CD4-positive, alpha-beta T cell treated with Interleukin-21 for 1 hour (primary cell): ENCODE data around the gene MTG2.
"Not testable (repeated sequence)": the region's sequence is repeated elsewhere in the genome, so short reads cannot be mapped to it uniquely, and the experiment has no call there.

ENCODE experiments used
- DNase-seq: peaks from one replicate; pipeline ENCODE4 v3.0.0-alpha.2; 2020

MTG2 gene

DNA sequence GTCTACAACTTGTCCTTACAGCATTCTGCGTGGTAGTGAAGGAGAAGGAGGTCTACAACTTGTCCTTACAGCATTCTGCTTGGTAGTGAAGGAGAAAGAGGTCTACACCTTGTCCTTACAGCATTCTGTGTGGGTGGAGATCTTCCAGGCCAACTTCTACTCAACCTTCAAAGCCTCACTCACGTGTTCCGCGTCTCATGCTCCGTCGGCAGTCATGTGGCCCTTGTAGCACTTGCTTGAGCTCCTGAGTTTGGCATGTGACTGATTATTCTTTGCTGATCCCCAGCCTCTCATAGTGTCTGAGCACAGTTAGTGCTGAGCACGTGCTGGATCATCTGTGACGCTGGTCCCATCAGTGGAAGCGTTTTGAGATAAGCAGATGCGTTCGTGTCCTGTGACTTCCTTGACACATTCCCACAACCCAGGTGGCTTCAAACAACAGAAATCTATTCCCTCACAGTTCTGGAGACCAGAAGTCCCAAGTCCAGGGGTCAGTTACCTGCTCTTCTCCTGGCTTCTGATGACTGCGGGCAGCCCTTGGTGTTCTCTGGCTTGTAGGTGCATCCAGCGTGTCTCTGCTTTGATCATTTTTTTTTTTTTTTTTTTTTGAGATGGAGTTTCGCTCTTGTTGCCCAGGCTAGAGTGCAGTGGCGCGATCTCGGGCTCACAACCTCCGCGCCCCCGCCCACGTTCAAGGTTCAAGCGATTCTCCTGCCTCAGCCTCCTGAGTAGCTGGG lies 36.6 kb upstream of the MTG2 start:
- no peak for DNase-seq

DNA sequence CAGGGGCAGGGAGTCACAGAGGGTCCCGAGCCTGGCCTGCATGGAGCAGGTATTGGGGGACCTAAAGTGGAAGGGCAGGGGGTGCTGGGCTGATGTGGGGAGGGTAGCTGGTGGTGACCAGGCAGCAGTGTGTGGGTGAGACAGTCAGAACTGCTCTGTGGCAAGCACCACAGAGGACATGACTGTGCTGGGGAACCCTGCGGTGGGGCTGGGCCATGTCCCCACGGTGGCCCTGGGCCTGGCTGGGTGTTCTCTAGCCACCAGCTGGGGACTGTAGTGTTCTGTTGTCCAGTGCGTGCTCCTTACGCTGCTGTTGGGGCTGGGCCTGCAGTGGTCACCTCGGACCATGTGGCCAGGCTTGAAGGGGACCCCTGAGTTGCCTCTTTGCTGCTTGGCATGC lies 35.7 kb upstream of the MTG2 start:
- no peak for DNase-seq

DNA sequence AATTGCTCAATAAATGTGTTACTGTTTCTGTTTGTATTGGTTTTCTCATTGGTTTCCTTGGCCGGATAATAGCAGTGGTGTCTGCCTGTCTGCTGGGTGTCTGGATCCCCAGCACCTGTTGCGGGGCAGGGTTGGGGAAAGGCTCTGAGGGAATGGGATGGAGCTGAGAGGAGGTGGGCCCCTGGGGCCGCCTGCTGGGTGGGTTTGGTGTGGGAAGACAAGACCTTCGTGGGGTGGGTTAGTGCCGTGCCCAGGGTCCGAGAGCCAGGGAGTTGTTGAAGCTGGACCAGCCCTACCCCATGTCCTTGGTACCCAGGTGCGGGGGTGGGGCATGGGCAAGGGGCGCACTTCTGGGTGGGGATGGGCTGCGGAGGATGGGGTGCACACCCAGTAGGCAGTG lies 35.3 kb upstream of the MTG2 start:
- no peak for DNase-seq

DNA sequence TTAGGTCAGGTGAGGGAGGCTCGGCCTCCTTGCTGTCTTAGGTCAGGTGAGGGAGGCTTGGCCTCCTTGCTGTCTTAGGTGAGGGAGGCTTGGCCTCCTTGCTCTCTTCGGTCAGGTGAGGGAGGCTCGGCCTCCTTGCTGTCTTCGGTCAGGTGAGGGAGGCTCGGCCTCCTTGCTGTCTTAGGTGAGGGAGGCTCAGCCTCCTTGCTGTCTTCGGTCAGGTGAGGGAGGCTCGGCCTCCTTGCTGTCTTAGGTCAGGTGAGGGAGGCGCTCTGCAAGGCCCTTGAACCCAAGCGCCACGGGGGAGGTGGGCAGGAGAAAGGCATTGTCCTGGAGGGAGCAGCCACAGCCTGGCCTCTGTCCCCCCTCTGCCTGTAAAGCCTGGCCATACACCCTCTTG lies 34.4 kb upstream of the MTG2 start:
- not testable (repeated sequence) for DNase-seq

DNA sequence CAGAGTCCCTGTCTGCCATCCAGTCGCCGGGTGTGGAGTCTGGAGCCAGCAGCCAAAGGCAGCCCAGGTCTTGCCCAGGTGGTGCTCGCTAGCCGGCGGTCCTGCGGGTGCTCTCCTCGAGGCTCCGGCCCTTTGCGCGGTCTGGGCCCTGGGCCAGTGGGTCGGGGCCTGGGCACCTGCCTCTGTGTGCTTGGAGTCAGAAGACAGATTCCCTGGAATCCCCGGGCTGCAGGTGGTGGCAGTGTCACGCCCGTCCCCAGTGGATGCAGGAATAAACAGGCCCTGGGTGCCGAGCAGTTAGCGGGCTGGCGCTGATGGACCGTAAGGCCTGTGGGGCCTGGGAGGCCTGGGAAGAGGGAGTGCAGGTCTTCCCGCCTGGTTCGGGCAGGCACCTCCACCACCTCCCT lies 33.9 kb upstream of the MTG2 start:
- no peak for DNase-seq

DNA sequence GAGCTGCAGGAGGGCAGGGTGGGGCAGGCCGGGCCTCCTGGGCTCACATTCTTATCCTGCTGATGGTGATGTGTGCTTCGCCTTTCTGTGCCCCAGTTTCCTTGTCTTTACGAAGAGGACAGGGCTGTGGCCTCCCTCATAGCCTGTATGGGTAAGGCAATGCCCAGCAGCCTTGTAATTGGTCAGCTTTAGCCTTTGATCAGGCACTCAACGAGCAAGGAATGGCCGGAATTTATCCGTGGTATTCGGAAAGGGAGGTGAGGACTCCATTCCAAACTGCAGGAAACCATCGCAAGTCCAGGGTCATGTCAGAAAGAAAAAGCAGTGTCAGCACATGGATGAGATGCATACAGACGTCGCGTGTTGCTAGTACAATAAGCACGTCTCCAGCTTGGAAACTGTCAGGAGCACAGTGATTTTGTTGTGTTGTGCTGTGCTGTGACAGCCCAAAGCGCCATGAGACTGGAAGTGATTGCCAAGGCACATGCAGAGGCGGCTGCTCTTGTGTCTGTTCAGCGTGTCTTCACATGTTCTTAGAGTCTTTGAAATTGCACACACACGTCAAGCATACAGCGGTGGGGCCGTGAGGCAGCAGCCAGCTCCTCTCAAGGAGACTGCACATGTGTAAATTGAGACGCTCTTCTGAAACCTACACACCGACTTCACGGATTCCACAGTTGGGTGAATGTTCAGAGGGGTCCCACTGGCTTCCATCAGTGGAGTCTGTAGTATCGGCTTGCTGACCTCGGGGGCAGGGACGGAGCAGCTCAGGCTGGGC lies 33.1 kb upstream of the MTG2 start:
- no peak for DNase-seq

DNA sequence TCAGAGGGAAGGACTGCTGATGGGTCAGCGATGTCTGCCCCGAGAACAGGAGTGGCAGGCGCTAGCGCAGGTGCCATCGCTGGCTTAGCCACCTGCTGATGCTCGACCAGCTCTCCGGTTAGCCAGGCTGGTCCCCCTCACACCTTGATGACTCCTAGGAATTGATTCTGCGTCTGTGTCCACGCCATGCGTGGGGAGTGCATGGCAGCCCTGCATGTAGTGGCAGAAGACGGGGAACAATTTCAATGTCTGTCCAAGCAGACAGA lies 32.6 kb upstream of the MTG2 start:
- no peak for DNase-seq

DNA sequence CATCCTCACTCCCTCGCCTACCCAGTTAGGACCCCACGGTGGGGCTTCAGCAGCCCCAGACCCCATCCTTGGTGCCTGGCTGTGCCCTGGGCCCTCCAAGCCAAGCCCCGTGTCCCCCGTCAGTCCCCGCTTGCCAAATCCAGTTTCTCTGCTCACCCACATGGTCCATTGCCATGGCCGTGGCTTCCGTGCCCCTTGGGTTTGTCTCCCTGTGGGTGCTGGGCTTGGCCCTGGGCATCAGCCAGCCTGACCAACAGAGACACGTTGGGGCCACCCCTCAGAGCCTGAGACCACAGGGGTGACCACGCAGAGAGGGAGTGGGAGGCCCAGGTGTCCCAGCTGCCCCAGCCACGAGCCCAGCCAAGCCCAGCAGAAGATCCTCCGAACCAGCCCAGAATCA lies 31.6 kb upstream of the MTG2 start:
- DNase-seq, result no peak

DNA sequence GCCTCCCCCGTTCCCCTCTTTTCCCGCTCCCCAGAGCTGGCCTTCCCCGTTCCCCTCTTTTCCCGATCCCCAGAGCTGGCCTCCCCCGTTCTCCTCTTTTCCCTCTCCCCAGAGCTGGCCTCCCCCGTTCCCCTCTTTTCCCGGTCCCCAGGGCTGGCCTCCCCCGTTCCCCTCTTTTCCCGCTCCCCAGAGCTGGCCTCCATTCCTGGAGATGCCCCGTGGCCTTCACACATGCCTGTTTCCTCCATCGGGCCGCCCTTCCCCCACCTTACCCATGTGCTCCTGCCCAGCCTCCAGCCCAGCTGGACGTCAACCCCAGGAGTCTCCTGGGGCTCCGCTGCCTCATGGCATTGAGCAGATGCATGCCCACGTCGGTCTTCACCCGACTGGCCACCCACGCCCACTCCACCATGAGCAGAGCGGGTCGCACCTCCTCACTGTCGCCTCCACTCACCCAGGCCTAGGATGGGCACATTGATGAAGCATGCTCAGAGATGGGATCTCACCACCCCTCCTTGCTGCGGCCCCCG lies 30.9 kb upstream of the MTG2 start:
- DNase-seq, result no peak

DNA sequence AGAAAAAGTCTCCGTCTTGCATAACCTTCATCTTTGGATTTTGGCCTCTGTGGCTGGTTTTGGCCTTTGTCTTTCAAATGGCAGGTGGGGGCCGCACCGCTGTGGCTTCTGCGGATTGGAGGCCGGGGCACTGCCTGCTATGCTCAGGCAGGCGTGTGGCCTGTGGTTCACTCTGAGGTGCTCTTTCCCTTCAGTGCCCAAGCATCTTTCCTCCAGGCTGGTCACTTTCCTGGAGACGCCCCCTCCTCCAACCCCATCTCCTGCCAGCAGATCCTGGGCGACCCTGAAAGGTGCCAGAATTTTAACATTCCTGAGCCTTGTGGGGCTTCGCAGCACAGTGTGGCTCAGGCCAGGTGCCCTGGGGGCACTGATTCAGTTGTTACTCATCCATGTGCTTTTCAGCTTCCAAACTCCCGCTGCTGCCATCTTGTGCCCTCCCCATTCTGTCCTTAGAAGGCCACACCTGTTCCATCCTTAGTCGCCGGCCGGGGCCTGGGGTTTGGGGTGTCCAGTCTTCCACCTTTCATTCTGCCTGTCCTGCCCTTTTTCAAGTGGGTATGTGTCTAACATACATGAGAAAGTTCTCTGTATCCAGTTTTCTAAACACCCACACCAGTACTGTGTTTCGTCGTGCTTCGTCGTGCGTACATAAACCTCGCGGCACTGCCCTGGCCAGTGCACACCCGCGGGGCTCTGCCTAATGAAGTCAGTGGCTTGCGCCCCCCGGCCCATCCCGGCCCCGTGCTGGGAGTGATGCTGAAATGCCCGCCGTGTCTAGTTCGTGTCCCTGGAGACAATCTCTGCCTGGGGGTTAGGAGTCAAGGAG lies 27.2 kb upstream of the MTG2 start:
- DNase-seq, result no peak

DNA sequence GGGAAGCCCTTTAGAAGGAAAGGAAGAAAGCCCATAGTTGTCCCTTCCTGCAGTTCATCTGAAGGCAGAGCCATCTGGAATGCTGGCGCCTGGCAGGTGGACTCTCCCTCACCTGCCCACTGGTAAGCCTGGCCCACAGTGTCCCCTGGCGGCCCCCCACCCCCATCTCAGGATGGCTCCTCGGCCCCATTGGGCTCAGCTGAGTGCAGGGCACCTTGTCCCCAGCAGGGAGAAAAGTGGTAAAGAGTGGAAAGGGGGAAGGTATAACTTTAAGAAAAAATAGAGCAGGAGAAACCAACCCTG lies 26.6 kb upstream of the MTG2 start:
- no peak for DNase-seq

DNA sequence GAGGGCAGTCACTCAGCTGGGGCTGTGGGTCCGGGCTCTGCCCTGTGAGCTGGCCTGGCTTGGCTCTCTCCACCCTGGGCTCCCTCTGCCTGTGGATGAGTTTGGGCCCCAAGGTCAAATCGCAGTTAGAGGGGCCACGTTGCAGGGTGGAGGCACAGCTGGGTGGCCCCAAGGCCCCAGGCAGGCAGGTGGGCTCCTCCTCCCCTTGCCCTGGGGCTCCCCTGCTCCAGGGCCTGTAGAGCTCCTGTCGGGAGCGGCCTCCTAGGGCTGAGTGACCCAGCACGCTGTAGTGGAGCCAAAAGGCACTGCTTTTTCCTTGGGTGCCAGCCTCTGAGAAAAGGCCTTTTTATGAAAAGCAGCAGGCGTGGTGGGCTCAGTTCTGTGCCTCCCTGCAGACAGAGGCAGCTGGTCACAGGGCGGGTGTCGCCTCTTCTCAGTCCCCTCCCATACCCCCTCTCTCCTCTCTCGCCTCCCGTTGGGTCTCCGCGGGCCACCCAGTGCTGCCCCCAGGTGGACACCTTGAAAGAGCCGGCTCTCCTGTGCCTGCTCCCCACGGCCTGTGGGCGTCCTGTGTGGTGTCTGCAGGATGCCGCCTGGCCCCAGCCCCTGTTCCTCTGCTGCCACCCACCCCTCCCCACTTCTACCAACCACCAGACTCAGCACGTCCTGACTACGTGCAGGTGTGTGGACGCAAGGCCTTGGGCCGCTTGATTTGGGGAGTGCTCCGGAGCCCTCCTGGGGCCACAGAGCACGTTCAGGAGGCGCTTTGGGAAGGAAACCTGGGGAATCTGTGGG lies 26.0 kb upstream of the MTG2 start:
- peak; percentile 78 for DNase-seq

DNA sequence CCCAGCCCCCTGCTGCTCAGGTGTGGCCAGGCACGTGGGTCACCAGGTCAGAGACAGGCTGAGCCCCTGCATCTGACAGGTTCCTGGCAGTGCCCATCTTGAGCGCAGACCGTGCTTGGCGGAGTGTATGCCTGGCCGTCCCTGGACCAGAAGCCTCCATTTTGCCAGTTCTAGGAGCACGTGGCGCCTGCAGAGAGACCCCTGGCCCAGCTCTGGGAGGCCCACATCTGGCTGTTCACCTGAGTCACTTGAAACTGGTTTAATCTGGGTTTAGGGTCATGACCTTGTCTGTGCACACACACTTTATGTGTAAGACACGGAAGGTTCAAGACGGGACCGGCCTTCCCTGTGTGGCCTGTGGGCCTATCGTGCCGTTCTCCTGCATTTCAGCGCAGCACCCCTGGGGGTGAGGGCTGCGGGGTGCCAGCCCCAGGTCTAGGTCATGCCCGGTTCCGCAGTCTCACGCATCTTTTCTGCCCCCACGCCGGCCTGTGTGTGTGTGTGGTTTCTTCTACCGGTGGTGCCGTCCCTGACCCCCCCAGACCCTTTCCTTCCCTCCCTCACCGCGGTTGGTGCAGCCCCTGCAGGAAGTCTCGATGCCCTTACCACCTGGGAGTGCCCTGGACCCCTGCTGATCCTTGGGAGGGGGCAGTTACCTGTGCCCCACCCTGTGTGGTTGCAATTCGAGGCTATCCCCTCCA lies 25.3 kb upstream of the MTG2 start:
- DNase-seq, result no peak

DNA sequence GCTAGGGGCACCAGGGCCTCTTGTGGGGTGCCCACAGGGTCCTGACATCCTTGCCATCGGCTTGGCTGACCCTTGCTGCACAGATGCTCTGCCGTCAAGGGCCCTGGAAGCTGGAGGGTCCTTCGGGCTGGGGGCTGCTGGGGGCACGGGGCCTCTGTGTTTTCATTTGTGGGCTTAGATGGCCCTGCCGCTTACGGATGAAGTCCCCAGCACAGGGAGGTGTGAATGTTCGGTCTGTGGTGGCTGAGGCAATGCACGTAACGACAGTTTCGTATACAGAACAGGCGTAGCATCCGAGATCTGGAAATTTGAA lies 24.8 kb upstream of the MTG2 start:
- no peak for DNase-seq

DNA sequence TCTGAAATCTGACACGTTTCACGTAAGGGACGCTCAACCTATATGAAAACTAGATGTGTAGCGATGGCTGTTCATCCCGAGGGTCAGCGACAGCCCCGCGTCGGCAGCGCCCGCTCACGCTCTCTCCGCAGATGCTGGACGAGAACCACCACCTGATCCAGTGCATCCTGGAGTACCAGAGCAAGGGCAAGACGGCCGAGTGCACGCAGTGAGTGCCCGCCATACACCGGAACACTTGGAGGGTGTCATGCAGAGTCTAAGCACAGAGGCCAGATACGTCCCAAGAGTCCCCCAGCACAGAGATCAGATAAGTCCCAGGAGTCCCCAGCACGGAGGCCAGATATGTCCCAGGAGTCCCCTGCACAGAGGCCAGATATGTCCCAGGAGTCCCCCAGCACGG lies 24.3 kb upstream of the MTG2 start:
- DNase-seq, result no peak

DNA sequence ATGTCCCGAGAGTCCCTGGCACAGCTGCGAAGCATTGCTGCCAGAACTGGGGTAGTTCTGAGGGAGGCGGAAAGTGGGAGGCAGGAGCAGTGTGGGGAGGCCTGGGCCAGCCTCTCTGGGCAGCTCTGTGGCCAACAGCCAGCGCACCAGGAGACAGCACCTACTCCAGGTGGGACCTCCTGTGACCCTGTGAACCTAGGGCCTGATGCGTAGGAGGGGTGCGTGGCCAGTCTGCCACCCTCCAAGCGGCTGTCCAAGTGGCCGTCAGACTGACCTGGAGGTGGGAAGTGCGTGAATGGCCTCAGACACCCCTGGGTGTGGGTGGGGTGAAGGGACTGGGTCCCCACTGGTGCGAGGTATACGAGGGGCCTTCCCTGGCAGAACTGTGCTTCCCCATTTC lies 23.8 kb upstream of the MTG2 start:
- DNase-seq, result no peak

DNA sequence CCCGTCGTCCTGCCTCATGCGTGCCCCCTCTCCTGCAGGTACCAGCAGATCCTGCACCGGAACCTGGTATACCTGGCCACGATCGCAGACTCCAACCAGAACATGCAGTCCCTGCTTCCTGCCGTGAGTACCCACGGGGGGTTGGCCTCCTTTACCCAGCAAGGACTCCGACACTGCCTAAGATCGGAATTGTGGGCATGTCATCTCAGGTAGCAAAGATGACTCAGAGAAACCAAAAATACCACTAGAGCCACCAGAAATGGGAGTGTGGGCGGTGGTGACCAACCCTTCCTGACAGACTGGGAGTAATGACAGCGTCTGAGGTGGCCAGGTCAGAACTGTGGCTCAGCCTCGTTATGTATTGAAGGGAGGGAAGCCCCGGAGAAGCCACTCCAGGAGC lies 23.0 kb upstream of the MTG2 start:
- no peak for DNase-seq

DNA sequence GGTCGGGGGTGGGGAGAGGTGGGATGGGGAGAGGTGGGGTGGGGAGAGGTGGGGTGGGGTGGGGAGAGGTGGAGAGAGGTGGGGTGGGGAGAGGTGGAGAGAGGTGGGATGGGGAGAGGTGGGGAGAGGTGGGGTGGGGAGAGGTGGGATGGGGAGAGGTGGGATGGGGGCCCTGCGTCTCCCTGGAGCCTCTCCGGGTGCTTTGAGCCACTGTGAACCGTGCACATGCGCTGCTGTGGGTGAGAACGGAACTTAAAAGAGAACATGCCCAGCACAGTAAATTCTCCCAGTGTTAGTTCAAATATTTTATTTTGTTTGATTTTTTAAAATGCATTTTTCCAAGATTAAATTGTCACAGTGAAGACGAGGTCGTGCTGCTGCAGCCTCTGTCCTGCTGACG lies 22.6 kb upstream of the MTG2 start:
- DNase-seq, result no peak

DNA sequence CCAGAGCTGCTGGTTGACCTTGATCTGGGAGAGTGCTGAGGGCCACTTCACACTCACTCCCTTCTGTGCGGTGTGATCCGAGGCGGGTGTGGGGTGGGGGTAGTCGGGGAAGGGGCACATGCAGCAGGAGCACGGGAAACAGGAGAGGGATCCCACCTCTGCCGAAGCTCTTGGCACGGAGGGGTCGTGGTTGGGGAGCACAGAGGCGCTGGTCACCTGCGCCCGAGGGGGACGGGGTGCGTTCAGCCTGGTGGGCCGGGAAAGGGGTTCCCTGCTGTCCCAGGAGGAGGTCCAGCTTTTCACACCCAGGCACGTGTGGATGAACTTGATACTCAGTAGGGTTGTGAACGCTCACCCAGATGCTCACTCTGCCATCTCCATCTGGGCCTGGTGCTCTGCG lies 22.0 kb upstream of the MTG2 start:
- no peak for DNase-seq

DNA sequence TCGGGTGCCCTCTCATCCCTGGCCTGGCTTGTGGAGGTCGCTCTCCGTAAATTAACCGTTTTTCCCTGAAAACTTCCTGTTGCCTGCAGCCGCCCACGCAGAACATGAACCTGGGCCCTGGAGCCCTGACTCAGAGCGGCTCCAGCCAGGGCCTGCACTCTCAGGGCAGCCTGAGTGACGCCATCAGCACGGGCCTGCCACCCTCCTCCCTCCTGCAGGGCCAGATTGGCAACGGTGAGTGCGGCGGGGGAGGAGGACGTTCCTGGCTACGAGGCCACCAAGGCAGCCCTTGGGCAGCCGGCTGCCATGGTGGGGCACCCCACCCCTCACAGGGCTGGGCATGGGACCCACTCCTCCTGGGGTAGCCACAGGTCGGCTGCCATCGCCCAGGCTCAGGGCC lies 21.5 kb upstream of the MTG2 start:
- no peak for DNase-seq

DNA sequence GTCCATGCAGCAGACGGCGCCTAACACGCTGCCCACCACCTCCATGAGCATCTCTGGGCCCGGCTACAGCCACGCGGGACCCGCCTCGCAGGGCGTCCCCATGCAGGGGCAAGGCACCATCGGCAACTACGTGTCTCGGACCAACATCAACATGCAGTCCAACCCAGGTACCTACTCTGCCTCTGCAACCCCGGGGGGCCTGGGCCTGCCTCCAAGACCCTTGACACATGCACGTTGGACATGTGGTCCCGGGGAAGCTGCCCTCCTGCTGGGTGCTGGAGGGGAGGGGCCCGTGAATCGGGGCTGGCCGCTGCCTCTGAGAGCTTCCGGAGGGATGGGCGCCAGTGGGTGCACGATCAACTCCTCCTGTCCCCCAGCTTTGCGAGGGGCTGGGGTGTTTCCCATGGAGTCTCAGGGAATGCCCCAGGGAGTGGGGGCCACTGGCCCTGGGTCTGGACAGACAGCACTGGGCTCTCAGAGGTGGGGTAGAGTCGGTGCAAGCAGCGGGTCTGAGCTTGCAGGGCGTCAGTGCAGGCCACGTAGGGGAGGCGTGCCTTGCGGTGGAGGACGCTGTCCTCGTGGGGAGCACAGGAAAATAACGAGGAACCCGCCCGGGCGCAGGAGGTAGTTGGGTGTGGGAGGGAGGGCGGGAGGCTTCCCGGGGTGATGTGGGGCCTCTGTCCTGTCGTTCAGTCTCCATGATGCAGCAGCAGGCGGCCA lies 19.9 kb upstream of the MTG2 start:
- DNase-seq, result no peak

DNA sequence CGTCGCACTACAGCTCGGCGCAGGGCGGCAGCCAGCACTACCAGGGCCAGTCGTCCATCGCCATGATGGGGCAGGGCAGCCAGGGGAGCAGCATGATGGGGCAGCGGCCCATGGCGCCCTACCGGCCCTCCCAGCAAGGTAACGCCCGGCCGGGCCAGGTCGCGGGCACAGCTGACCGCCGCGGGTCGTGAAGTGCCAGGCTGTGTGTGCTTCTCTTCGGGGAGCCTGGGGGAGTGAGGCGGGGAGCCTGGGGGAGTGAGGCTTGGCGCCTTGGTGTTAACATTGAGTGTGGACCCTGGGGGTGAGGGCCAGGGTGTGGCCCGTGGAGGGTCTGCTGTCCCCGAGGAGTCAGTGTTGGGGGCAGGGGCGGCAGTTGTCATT lies 19.4 kb upstream of the MTG2 start:
- no peak for DNase-seq
